Islet of Langerhans (tissue), 1 donor: ENCODE data around the gene COG5.
"Not testable (repeated sequence)": the region's sequence is repeated elsewhere in the genome, so short reads cannot be mapped to it uniquely, and the experiment has no call there.

ENCODE experiments used
- FAIRE-seq: peaks from one replicate; lab custom pipeline; 2011; peaks lifted over from hg19 to GRCh38; lab: Jason Lieb, UNC

The COG5 gene

GRCh38 chr7:107179326-107180164 is 384.2 kb downstream of the COG5 start:
- no peak for FAIRE-seq

- FAIRE-seq, result no peak
Observed at GRCh38 chr7:107173691-107174406, 389.9 kb downstream of the COG5 start.

GRCh38 chr7:107173191-107173590 is 390.5 kb downstream of the COG5 start:
- FAIRE-seq, result no peak

- no peak for FAIRE-seq
Observed at GRCh38 chr7:107172276-107173032, 391.3 kb downstream of the COG5 start.

GRCh38 chr7:107171496-107171895 is 392.2 kb downstream of the COG5 start:
- no peak for FAIRE-seq

GRCh38 chr7:107170051-107170915 is 393.4 kb downstream of the COG5 start:
- peak; percentile 81 for FAIRE-seq

- no peak for FAIRE-seq
Observed at GRCh38 chr7:107169120-107170050, 394.3 kb downstream of the COG5 start.

GRCh38 chr7:107168233-107169119 is 395.2 kb downstream of the COG5 start, which contains the start of gene HBP1:
Gene HBP1 (plus strand): TSS chr7:107169003. CDS start chr7:107179894, 10,891 bp downstream.
- FAIRE-seq, result peak; percentile 100

GRCh38 chr7:107167483-107168232 is 396.1 kb downstream of the COG5 start:
- peak; percentile 94 for FAIRE-seq

GRCh38 chr7:107166736-107167426 is 396.8 kb downstream of the COG5 start:
- FAIRE-seq, result peak; percentile 62

GRCh38 chr7:107165341-107165740 is 398.4 kb downstream of the COG5 start:
- FAIRE-seq, result no peak

GRCh38 chr7:107164092-107164491 is 399.6 kb downstream of the COG5 start:
- FAIRE-seq, result no peak

GRCh38 chr7:107162475-107162874 is 401.2 kb downstream of the COG5 start:
- no peak for FAIRE-seq

GRCh38 chr7:107161415-107161814 is 402.3 kb downstream of the COG5 start:
- no peak for FAIRE-seq

GRCh38 chr7:107160389-107160788 is 403.3 kb downstream of the COG5 start:
- FAIRE-seq, result no peak

GRCh38 chr7:107158028-107158427 is 405.7 kb downstream of the COG5 start:
- FAIRE-seq, result no peak

GRCh38 chr7:107157091-107157490 is 406.6 kb downstream of the COG5 start:
- FAIRE-seq, result no peak

GRCh38 chr7:107155726-107156125 is 408.0 kb downstream of the COG5 start:
- not testable (repeated sequence) for FAIRE-seq
